RWPE2 (cell line): ENCODE results near the gene DENND1A.

Experiments
- ATAC-seq: fragments of 200-7000 bp; cut with Tn5 transposase; 3 replicates; pipeline ENCODE4 v1.9.1; 2021; ENCODE audit warnings: low read depth
- DNase-seq: peaks from one replicate; pipeline ENCODE4 v3.0.0-alpha.2; 2020; ENCODE audit warnings: low spot score
- H3K27ac ChIP-seq: fragments of 450-650 bp; 2 replicates; pipeline ENCODE4 v1.5.1; 2017; ENCODE audit warnings: mild to moderate bottlenecking; ENCODE audit not compliant: poor library complexity, severe bottlenecking
- H3K27me3 ChIP-seq: fragments of 250-450 bp; sonication (Bioruptor Pico); 2 replicates; pipeline ENCODE4 v1.5.1; 2021; ENCODE audit warnings: mild to moderate bottlenecking, moderate library complexity; ENCODE audit not compliant: insufficient read depth, poor library complexity, severe bottlenecking
- H3K36me3 ChIP-seq: fragments of 250-450 bp; sonication (Bioruptor Pico); 2 replicates; pipeline ENCODE4 v1.5.1; 2020; ENCODE audit warnings: low read depth, mild to moderate bottlenecking, moderate library complexity
- H3K4me1 ChIP-seq: fragments of 250-450 bp; sonication (Bioruptor Pico); 2 replicates; pipeline ENCODE4 v1.5.1; 2021; ENCODE audit warnings: mild to moderate bottlenecking, moderate library complexity; ENCODE audit not compliant: insufficient read depth, poor library complexity, severe bottlenecking
- H3K4me3 ChIP-seq: fragments of 250-450 bp; sonication (Bioruptor Pico); 2 replicates; pipeline ENCODE4 v1.5.1; 2021; ENCODE audit warnings: mild to moderate bottlenecking, moderate library complexity; ENCODE audit not compliant: severe bottlenecking
- H3K9me3 ChIP-seq: fragments of 250-450 bp; sonication (Bioruptor Pico); 2 replicates; pipeline ENCODE4 v1.5.1; 2021; ENCODE audit warnings: mild to moderate bottlenecking, moderate library complexity; ENCODE audit not compliant: severe bottlenecking
- TF ChIP-seq, protein P1 (sequence below): fragments of 450-650 bp; IDR thresholded peaks from one replicate; pipeline ENCODE4 v1.5.1; 2017; ENCODE audit warnings: mild to moderate bottlenecking, moderate library complexity; ENCODE audit not compliant: poor library complexity, severe bottlenecking

The DENND1A gene

DNA sequence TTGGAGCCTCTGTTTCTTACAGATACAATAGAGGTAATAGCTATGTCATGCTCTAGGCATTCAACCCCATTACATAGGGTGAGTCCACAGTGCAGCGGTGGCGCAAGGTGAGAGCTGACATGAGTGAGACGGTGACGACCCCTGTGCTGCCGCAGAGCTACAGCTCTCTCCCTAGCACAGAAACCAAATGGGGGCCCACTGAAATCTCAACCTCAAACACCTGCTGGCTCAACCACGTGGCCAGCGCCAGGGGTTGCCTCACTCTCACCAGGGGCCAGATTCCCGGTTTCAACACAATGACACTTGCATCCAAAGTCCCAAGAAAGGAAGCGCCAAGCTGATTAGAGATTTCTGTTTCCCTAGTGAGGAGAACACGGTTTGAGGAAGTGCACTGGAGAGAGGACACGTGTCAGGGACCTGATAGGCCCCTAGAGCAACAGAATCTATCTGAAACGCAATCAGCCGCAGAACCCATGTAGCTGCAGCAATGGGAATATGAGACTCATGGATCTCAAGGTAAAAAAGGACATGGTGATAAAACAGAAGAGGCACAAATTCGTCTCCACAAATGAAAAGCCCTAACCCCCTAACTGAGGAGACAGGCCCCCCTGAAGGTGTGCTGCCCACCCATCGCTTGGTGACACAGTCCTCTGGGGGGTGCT, 459.7 kb downstream of the DENND1A start:
- Histone ChIP-seq H3K27ac (no peak overlapping the region), H3K4me3 (no peak overlapping the region), H3K27me3 (no peaks in the 10 kb centered on the region), H3K9me3 (no peaks in the 10 kb centered on the region), H3K36me3 (no peaks in the 10 kb centered on the region), H3K4me1 (no peaks in the 10 kb centered on the region)
- ATAC-seq, result no peak
- TF ChIP-seq, protein P1, sequence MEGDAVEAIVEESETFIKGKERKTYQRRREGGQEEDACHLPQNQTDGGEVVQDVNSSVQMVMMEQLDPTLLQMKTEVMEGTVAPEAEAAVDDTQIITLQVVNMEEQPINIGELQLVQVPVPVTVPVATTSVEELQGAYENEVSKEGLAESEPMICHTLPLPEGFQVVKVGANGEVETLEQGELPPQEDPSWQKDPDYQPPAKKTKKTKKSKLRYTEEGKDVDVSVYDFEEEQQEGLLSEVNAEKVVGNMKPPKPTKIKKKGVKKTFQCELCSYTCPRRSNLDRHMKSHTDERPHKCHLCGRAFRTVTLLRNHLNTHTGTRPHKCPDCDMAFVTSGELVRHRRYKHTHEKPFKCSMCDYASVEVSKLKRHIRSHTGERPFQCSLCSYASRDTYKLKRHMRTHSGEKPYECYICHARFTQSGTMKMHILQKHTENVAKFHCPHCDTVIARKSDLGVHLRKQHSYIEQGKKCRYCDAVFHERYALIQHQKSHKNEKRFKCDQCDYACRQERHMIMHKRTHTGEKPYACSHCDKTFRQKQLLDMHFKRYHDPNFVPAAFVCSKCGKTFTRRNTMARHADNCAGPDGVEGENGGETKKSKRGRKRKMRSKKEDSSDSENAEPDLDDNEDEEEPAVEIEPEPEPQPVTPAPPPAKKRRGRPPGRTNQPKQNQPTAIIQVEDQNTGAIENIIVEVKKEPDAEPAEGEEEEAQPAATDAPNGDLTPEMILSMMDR, result no peak
- no peak for DNase-seq

DNA sequence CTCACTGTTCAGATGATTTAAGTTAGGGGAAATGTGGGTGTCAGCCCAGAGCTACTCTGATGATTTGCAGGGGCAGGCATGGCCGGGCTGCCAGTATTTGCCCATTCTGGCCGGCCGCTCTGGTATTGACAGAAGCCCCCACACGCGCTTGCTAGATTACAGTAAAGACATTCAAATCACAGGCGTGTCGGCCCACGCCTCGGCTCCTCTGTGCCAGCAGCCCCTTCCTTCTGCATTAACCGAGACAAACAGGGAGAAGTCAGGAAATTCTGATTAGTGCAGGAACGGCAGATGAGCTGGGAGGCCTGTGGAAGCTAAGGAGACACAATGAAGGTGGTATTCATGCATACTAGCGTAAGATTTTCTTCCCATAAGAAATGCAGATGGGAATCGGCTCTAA, 460.6 kb downstream of the DENND1A start:
- Histone ChIP-seq H3K9me3 (no peaks in the 10 kb centered on the region), H3K4me1 (no peaks in the 10 kb centered on the region), H3K36me3 (no peaks in the 10 kb centered on the region), H3K27ac (no peak overlapping the region), H3K27me3 (no peaks in the 10 kb centered on the region), H3K4me3 (no peak overlapping the region)
- TF ChIP-seq, protein P1, result no peak
- ATAC-seq, result no peak
- no peak for DNase-seq

DNA sequence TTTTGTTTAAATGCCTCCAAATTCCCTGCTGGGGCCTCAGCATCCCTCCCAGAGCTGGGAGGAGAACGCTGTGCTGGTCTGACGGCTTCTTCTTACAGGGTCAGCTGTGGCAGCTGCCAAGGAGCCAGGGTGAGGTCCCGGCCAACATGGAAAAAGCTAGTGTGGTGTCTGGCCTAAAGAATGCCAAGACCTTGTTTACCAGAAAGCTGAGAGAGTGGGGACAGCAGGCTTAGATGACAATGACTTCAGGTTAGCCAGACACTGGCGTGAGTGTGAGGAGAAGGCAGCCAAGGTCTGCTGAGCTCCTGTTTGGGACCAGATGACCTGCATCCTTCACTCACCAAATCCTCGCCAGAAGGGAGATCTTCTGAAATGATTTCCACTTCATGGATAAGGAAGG, 461.4 kb downstream of the DENND1A start:
- Histone ChIP-seq H3K4me3 (no peak overlapping the region), H3K27me3 (no peaks in the 10 kb centered on the region), H3K36me3 (no peaks in the 10 kb centered on the region), H3K4me1 (no peaks in the 10 kb centered on the region), H3K27ac (no peak overlapping the region), H3K9me3 (no peaks in the 10 kb centered on the region)
- DNase-seq (no peak), ATAC-seq (no peak)
- TF ChIP-seq, protein P1, result no peak

DNA sequence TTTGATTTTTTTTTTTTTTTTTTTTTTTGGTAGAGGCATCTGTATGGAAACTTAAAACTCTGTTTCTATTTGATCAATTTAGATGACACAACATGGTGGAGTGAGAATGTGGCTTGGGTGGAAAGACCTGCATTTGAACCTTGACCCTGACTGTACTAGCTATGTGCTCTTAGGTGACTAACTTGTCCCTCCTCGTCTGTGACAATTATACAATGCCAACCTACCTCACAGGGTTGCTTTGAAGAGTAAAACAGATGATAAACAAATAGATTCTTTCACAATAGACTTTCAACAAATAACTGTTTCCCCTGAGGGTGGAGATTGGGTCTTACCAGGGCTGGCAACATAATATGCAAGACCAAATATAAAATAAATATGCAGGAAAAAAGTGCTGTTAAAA, 464.6 kb downstream of the DENND1A start:
- no peaks in the 10 kb centered on the region for H3K27me3 ChIP-seq
- H3K4me3 ChIP-seq, result no peak overlapping the region
- H3K36me3 ChIP-seq, result no peaks in the 10 kb centered on the region
- no peaks in the 10 kb centered on the region for H3K9me3 ChIP-seq
- DNase-seq, result no peak
- no peaks in the 10 kb centered on the region for H3K4me1 ChIP-seq
- TF ChIP-seq, protein P1, result no peak
- no peak for ATAC-seq
- no peak overlapping the region for H3K27ac ChIP-seq

DNA sequence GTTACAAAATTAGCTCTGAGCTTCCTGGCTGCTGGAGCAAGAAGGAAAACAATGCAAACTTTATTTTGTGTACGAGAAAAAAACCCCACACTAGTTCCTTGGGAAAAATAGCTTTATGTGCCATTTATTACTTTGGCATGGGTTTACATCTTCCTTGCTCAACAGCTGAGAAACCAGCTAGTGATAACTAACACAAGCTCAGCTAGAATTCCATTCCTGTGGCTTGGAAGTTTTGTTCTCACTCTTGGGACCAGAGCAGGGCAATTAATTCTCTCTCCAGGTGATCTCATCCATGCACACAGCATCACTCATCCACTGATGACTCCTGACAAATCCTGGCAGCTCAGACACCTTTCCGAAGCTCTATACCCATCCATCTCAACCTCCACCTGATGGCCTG, 469.8 kb downstream of the DENND1A start:
- Histone ChIP-seq H3K27ac (no peak overlapping the region), H3K4me1 (no peaks in the 10 kb centered on the region), H3K27me3 (no peaks in the 10 kb centered on the region), H3K9me3 (no peaks in the 10 kb centered on the region), H3K36me3 (no peaks in the 10 kb centered on the region), H3K4me3 (no peak overlapping the region)
- TF ChIP-seq, protein P1, result no peak
- no peak for DNase-seq
- no peak for ATAC-seq
